Kidney (tissue), 14 donors: Measurements from ENCODE around the gene PODXL2. TPM values are rescaled to one million over a fixed set of nuclear protein-coding genes. Genes with fewer than 3 reads are reported as not detected.

Experiments
- DNase-seq, 5 donors: peaks; one replicate each; pipeline ENCODE4 v3.0.0-alpha.2; 2013 to 2020
- FAIRE-seq: peaks from 2 replicates; lab custom pipeline; 2012; peaks lifted over from hg19 to GRCh38; lab: Jason Lieb, UNC
- H3K27ac ChIP-seq, 2 donors: one replicate each; pipeline ENCODE4 v1.7.0; 2013; ENCODE audit warnings: low read depth in 2 of 2, low read length in 2 of 2, inconsistent platforms in 1 of 2
- H3K27me3 ChIP-seq: one replicate; pipeline ENCODE4 v1.7.1; 2013; ENCODE audit warnings: low read length, inconsistent platforms; ENCODE audit not compliant: control insufficient read depth, insufficient read depth
- H3K36me3 ChIP-seq, 3 donors: one replicate each; pipeline versions ENCODE4 v1.7.0 to v1.7.1; 2013; ENCODE audit warnings: low read length in 3 of 3, control low read depth in 1 of 3, inconsistent platforms in 1 of 3; ENCODE audit not compliant: insufficient read depth in 3 of 3, control insufficient read depth in 2 of 3
- H3K4me1 ChIP-seq, 3 donors: one replicate each; pipeline versions ENCODE4 v1.7.0 to v1.7.1; 2013; ENCODE audit warnings: low read length in 3 of 3, inconsistent platforms in 1 of 3, low read depth in 1 of 3; ENCODE audit not compliant: control insufficient read depth in 2 of 3, insufficient read depth in 2 of 3
- H3K4me3 ChIP-seq, 3 donors: one replicate each; pipeline versions ENCODE4 v1.7.0 to v1.8.1; 2013; ENCODE audit warnings: low read length in 3 of 3, control low read depth in 1 of 3, inconsistent platforms in 1 of 3
- H3K9ac ChIP-seq, 3 donors: one replicate each; pipeline versions ENCODE4 v1.7.0 to v1.7.1; 2013; ENCODE audit warnings: low read length in 3 of 3, control low read depth in 1 of 3, inconsistent platforms in 1 of 3
- H3K9me3 ChIP-seq, 3 donors: one replicate each; pipeline versions ENCODE4 v1.7.0 to v1.7.1; 2013; ENCODE audit warnings: low read length in 3 of 3, control low read depth in 1 of 3, inconsistent platforms in 1 of 3; ENCODE audit not compliant: control insufficient read depth in 2 of 3, insufficient read depth in 1 of 3
- intact Hi-C: fragments of 100-400 bp; cut with DNase I; formaldehyde crosslinking; loops from one replicate; pipeline ENCODE4 v1.11.1; 2022
- polyA plus RNA-seq: library from polyadenylated mRNA; stranded (reverse); fragments of 350-450 nt; fragmentation: Illumina TruSeq; extraction: RNeasy Lipid Tissue Mini Kit (QIAGEN cat#74804); gene quantifications from one replicate; pipeline ENCODE4 v1.2.3, GENCODE V29; 2014; ENCODE audit warnings: low read depth, low replicate concordance; ENCODE audit not compliant: insufficient read depth
- total RNA-seq: library from RNA; stranded (reverse); fragmentation: NEBNext Ultra II Directional; extraction: Animal tissue kit (Norgen Biotek cat#: 25700); gene quantifications from one replicate; pipeline ENCODE4 v1.2.1, GENCODE V29; 2021
- TF ChIP-seq, protein P1 (sequence below): IDR thresholded peaks from 3 replicates; pipeline ENCODE4 v1.5.1; 2012; ENCODE audit warnings: mild to moderate bottlenecking, moderate library complexity, borderline replicate concordance; ENCODE audit not compliant: insufficient read depth; ENCODE audit errors: extremely low read depth
- donor health status: control.
- donor health status: control.
- donor health status: control.
- donor health status: control.
- donor health status: control.
- donor health status: DM: yes; HTN: yes; CAD: no.
- donor health status: Normal renal cell carcinoma (clear cell type).

The PODXL2 gene
- total and polyA plus RNA-seq, 2 donors from 2014 or later = 7.4 to 10.5 TPM

DNA sequence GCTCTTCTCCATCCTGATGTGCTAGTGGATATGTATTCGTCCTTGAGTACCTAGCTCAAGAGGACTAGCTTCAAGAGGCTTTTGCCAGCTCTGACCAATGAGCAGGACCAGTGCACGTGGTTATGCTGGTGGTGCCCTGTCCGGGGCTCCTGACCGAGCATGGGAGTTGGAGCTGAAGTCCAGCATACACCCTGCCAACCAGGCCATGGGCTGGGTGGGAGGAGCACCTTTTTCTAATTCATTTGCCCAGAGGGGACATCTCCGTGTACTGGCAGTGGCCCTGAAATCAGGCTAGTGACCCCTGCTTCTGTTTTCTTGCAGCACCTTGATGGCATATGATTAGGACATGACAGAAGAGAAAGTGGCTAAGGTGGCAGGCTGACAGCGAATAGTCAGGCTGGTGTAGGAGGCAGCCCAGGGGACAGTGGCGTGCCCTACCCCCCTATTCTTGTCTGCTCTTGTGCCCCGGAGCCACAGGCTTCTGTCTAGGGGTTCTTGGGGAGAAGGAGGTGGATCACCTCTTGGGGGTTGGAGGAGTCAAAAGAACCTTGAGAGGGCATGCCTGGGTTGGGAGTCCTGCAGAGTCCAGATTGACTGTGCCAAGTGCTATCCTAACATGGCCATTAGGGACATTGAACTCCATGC lies 16.5 kb downstream of the PODXL2 start:
- H3K4me3 ChIP-seq = no peak overlapping the region
- H3K27me3 ChIP-seq = no peaks in the 10 kb centered on the region
- no peak for DNase-seq
- no peak overlapping the region for H3K27ac ChIP-seq
- no peak for FAIRE-seq
- intact Hi-C loops = no loop called here
- peaks cover 0 to 9% (median 8%) of the 10 kb centered on the region in 3 donors for H3K4me1 ChIP-seq
- TF ChIP-seq, protein P1, sequence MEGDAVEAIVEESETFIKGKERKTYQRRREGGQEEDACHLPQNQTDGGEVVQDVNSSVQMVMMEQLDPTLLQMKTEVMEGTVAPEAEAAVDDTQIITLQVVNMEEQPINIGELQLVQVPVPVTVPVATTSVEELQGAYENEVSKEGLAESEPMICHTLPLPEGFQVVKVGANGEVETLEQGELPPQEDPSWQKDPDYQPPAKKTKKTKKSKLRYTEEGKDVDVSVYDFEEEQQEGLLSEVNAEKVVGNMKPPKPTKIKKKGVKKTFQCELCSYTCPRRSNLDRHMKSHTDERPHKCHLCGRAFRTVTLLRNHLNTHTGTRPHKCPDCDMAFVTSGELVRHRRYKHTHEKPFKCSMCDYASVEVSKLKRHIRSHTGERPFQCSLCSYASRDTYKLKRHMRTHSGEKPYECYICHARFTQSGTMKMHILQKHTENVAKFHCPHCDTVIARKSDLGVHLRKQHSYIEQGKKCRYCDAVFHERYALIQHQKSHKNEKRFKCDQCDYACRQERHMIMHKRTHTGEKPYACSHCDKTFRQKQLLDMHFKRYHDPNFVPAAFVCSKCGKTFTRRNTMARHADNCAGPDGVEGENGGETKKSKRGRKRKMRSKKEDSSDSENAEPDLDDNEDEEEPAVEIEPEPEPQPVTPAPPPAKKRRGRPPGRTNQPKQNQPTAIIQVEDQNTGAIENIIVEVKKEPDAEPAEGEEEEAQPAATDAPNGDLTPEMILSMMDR = no peak
- H3K9me3 ChIP-seq = no peaks in the 10 kb centered on the region
- no peak overlapping the region for H3K9ac ChIP-seq
- H3K36me3 ChIP-seq = no peaks in the 10 kb centered on the region

DNA sequence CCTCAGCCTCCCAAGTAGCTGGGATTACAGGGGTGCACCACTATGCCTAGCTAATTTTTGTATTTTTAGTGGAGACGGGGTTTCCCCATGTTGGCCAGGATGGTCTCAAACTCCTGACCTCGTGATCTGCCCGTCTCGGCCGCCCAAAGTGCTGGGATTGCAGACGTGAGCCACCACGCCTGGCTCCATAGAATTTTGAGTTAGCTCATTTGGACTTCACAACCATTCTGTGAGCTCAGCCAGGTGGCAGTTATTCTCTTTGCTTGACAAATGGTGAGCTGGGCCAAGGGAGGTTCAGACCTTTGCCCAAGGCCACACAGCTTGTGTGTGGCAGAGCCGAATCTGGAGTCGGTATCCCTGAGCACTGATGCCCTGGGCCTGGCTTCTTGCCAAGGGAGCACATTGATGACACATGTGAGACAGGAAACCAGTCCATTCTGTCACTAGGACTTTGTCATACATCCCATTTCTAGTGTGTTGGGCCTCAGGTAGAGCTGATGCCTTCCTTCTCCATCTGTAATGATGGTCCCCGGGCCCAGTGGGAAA lies 17.6 kb downstream of the PODXL2 start:
- H3K4me1 ChIP-seq = peaks cover 0 to 9% (median 8%) of the 10 kb centered on the region in 3 donors
- H3K9ac ChIP-seq = no peak overlapping the region
- H3K27ac ChIP-seq = no peak overlapping the region
- TF ChIP-seq, protein P1 = no peak
- H3K36me3 ChIP-seq = no peaks in the 10 kb centered on the region
- intact Hi-C loops = no loop called here
- FAIRE-seq = no peak
- H3K4me3 ChIP-seq = no peak overlapping the region
- no peak for DNase-seq
- H3K27me3 ChIP-seq = no peaks in the 10 kb centered on the region
- no peaks in the 10 kb centered on the region for H3K9me3 ChIP-seq

DNA sequence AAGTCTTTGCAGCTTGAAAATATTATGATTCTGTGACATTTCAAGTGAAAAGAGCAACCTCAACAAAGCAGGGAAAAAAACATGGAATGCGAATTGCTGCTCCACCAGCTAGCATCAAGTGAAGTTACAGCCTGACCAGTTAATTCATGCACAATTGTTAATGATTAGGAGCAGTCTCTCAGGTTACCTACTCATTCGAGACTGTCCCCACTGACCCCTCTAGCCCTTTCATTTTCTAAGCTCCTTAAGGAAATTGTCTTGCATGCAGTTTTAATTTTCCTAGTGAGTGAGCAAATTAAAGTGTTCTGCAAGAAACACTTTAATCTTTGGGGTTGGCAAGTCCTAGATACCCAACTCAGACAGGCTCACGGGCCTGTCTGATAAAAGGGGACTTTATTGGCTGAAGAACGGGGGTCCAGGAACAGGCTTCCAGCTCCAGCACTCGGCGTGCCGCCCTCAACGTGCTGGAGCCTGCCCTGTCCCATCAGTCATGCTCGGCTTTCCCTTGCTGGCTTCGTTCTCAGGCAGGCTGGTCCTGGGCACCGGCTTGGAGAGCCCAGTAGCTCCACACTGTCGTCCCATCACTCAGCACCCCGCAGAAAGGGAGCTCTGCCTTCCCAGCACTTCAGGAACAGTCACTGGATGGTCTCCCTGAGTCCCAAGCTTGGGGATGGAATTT lies 18.3 kb downstream of the PODXL2 start:
- DNase-seq (peak in 3 of 5 donors; percentile 41 to 86 (median 84)), FAIRE-seq (peak; percentile 65)
- no peaks in the 10 kb centered on the region for H3K36me3 ChIP-seq
- H3K27me3 ChIP-seq = no peaks in the 10 kb centered on the region
- no peaks in the 10 kb centered on the region for H3K9me3 ChIP-seq
- TF ChIP-seq, protein P1 = no peak
- intact Hi-C loops = no loop called here
- H3K27ac ChIP-seq = no peak overlapping the region
- peaks cover 0 to 9% (median 8%) of the 10 kb centered on the region in 3 donors for H3K4me1 ChIP-seq
- H3K9ac ChIP-seq = no peak overlapping the region
- H3K4me3 ChIP-seq = peak overlapping the region in 1 of 3 donors; percentile 18
